HepG2 (cell line): ENCODE measurements around the gene ZNF500. TPM values are rescaled to one million over a fixed set of nuclear protein-coding genes. Genes with fewer than 3 reads are reported as not detected.
"Not testable (repeated sequence)": the region's sequence is repeated elsewhere in the genome, so short reads cannot be mapped to it uniquely, and the experiment has no call there.

Experiments
- ATAC-seq: fragments of 200-7000 bp; cut with Tn5 transposase; 3 replicates; pipeline ENCODE4 v1.9.1; 2020; ENCODE audit warnings: mild to moderate bottlenecking, moderate library complexity
- BruUV-seq: library from RNA; stranded (reverse); fragments of 400-500 nt; replicated peaks from 2 replicates; lab custom pipeline; 2021; lab: Mats Ljungman, UMichigan
- CTCF ChIA-PET: fragments of 300-600 bp; formaldehyde crosslinking; extraction: SDS; loops from one replicate; lab custom pipeline; 2021; ENCODE audit warnings: low total read pairs, inconsistent platforms, low intra/inter-chr PET ratio; lab: Yijun Ruan, JAX
- POLR2A ChIA-PET: fragments of 350-600 bp; sonication (Branson Sonifier 250); formaldehyde crosslinking; loops from one replicate; lab custom pipeline; 2020; ENCODE audit warnings: antibody characterized with exemption, inconsistent platforms; lab: Yijun Ruan, JAX
- DNase-seq: peaks from one replicate; pipeline ENCODE4 v3.0.0-alpha.2; 2015; ENCODE audit warnings: low spot score
- FAIRE-seq: peaks from 3 replicates; lab custom pipeline; 2011; peaks lifted over from hg19 to GRCh38; lab: Jason Lieb, UNC
- H2AFZ ChIP-seq: one replicate; pipeline ENCODE4 v1.6.1; 2011; ENCODE audit warnings: low read length, inconsistent platforms
- H3K27ac ChIP-seq: fragments of 300-600 bp; 3 replicates; pipeline ENCODE4 v1.8.0; 2011; ENCODE audit warnings: mixed run types, mild to moderate bottlenecking, mixed read lengths, low read length, inconsistent platforms; ENCODE audit not compliant: insufficient read depth; ENCODE audit errors: extremely low read length
- H3K27me3 ChIP-seq, 2 experiments: fragments of 200-600 bp in 1 of 2; 2 replicates in 1 of 2; 3 replicates in 1 of 2; pipeline versions ENCODE4 v1.6.0 to v1.8.0; 2011; ENCODE audit warnings: low read length in 2 of 2, mild to moderate bottlenecking in 2 of 2, moderate library complexity in 2 of 2, inconsistent platforms in 1 of 2; ENCODE audit not compliant: insufficient read depth in 2 of 2, control insufficient read depth in 1 of 2
- H3K36me3 ChIP-seq, 2 experiments: fragments of 200-600 bp in 1 of 2; replicated peaks in 1 of 2; 2 replicates in 1 of 2; 3 replicates in 1 of 2; pipeline versions ENCODE4 v1.5.1 to v1.8.0; 2011; ENCODE audit warnings: low read length in 2 of 2, inconsistent platforms in 1 of 2; ENCODE audit not compliant: insufficient read depth in 2 of 2, control insufficient read depth in 1 of 2
- H3K4me1 ChIP-seq: 2 replicates; pipeline ENCODE4 v1.5.1; 2012; ENCODE audit warnings: low read length, inconsistent platforms; ENCODE audit not compliant: insufficient read depth
- H3K4me2 ChIP-seq: 2 replicates; pipeline ENCODE4 v1.6.0; 2011; ENCODE audit warnings: low read depth, low read length, inconsistent platforms
- H3K4me3 ChIP-seq, 3 experiments: fragments of 200-600 bp in 1 of 3; sonication (generic), shearing (Covaris generic) in 1 of 3; replicated peaks in 1 of 3; 2 replicates each; pipeline ENCODE4 v1.5.1; 2011 to 2016; ENCODE audit warnings: low read length in 3 of 3, inconsistent platforms in 2 of 3, low read depth in 2 of 3, mild to moderate bottlenecking in 2 of 3, control low read depth in 1 of 3, mixed read lengths in 1 of 3; ENCODE audit not compliant: insufficient read depth in 1 of 3
- H3K79me2 ChIP-seq: one replicate; pipeline ENCODE4 v1.6.1; 2011; ENCODE audit warnings: low read length, inconsistent platforms; ENCODE audit not compliant: insufficient read depth
- H3K9ac ChIP-seq: 2 replicates; pipeline ENCODE4 v1.6.0; 2011; ENCODE audit warnings: mild to moderate bottlenecking, low read depth, low read length, inconsistent platforms; ENCODE audit not compliant: insufficient read depth
- H3K9me3 ChIP-seq: 2 replicates; pipeline ENCODE4 v1.5.1; 2012; ENCODE audit warnings: mild to moderate bottlenecking, low read length
- H4K20me1 ChIP-seq: 2 replicates; pipeline ENCODE4 v1.6.0; 2011; ENCODE audit warnings: inconsistent platforms, mild to moderate bottlenecking, low read length, moderate library complexity; ENCODE audit not compliant: insufficient read depth
- AGO2 ChIP-seq: fragments of 200-400 bp; formaldehyde crosslinking; optimal IDR thresholded peaks from 2 replicates; pipeline ENCODE3; 2017; ENCODE audit warnings: mild to moderate bottlenecking, low read depth, low read length, moderate library complexity
- POLR2G ChIP-seq: fragments of 200-400 bp; formaldehyde crosslinking; IDR thresholded peaks from 2 replicates; pipeline ENCODE4 v1.6.1; 2018; ENCODE audit warnings: mild to moderate bottlenecking, low read depth, low read length, moderate library complexity
- SMAD3 ChIP-seq: sonication (generic); formaldehyde crosslinking; IDR thresholded peaks from 2 replicates; pipeline ENCODE4 v1.4.0; 2020; ENCODE audit warnings: missing genetic modification reagents
- ZNF121 ChIP-seq: sonication (generic); formaldehyde crosslinking; IDR thresholded peaks from 2 replicates; pipeline ENCODE4 v1.5.0; 2020; ENCODE audit warnings: mild to moderate bottlenecking, missing genetic modification reagents
- WGBS: methylation state at CpG from one replicate; pipeline ENCODE4 v1.1.6; 2017; ENCODE audit warnings: low lambda C conversion rate; 5-methylcytosine and 5-hydroxymethylcytosine counted together
- in situ Hi-C: cut with HindIII; loops from 2 replicates; pipeline ENCODE4 v1.10.0; 2017; ENCODE audit warnings: low pct_unique_long_range_greater_than_20kb; ENCODE audit not compliant: extremely low pct_ligation_motif_present
- intact Hi-C: fragments of 100-400 bp; cut with micrococcal nuclease; formaldehyde crosslinking; loops from one replicate; pipeline ENCODE4 v1.10.0; 2022; ENCODE audit not compliant: unreplicated experiment
- polyA plus RNA-seq, 8 experiments: library from polyadenylated mRNA; depleted of rRNA in 3 of 8; stranded (reverse) in 7 of 8; unstranded in 1 of 8; fragments of >200 nt; fragmentation: Illumina TruSeq in 4 of 8; extraction: Trizol in 4 of 8; gene quantifications; 2 replicates each; pipeline versions ENCODE4 v1.2.1 to v1.2.3, GENCODE V29; 2011 to 2016; ENCODE audit warnings: low read depth in 4 of 8, missing spikeins in 1 of 8, mixed read lengths in 1 of 8; ENCODE audit not compliant: insufficient read depth in 1 of 8
- total RNA-seq, 5 experiments: library from RNA; depleted of rRNA; stranded (reverse); fragments of >200 nt; fragmentation: Illumina TruSeq; extraction: Trizol; gene quantifications; 2 replicates each; pipeline ENCODE4 v1.2.3, GENCODE V29; 2016; ENCODE audit warnings: low read depth in 1 of 5
- TF ChIP-seq, protein P1 (sequence below): sonication (generic); formaldehyde crosslinking; IDR thresholded peaks from 2 replicates; pipeline ENCODE4 v1.9.0; 2022; ENCODE audit warnings: missing genetic modification reagents, mild to moderate bottlenecking, borderline replicate concordance

ZNF500 gene
- total and polyA plus RNA-seq, 2 of the 13 experiments (the other 11 are each of a cell fraction or from before 2014, with no cell fraction given), result 6.1 to 12.2 TPM

DNA sequence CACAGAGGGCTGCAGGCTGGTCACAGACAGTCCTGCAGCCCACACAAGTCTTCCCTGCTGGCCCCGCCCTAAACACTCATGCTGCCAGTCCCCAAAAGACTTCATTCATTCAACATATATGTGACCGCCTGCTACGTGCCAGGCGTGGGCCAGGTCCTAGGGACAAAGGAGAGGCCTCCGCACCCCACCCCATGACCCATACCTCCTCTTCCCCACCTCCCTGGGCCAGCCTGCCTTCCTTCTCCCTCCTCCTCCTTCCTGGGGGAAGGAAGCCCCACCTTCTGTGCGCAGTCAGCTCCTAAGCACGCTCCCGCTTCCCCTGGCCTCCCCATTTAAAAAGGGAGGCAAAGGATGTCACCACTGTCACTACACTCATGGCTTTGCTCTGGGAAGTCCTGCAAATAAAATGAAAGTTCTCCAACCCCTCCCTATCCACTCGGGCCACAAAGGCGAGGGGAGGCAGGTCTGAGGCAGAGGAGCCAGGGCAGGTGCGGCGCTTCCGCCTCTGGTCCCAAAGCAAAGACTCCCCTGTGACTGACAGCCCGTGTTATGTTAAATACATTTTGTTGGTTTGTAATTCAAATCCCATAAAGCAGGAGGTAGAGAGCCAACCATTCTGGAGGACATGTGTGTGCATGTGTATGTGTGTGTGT, 23.6 kb downstream of the ZNF500 start:
- Histone ChIP-seq H2AFZ (no peak overlapping the region), H3K9ac (no peak overlapping the region), H3K79me2 (no peaks in the 10 kb centered on the region), H3K9me3 (no peaks in the 10 kb centered on the region), H4K20me1 (no peaks in the 10 kb centered on the region), H3K27ac (no peak overlapping the region), H3K27me3 (no peaks in the 10 kb centered on the region), H3K4me1 (peaks cover 14% of the 10 kb centered on the region), H3K36me3 (no peaks in the 10 kb centered on the region), H3K4me3 (no peak overlapping the region; a peak in 2 of 6 replicates), H3K4me2 (peak overlapping the region; percentile 45)
- ChIA-PET POLR2A (no interaction called here), CTCF (no interaction called here)
- FAIRE-seq (no peak), ATAC-seq (peak; percentile 20; the same call in 2 of the 3 replicates), DNase-seq (no peak)
- 31% methylated on average over 13 of the region's 14 CpGs for WGBS
- in situ Hi-C loops, result no loop called here
- TF ChIP-seq AGO2 (peak; percentile 39), POLR2G (0 out of 2 replicates have a peak, but pooled peaks have one; percentile 25), SMAD3 (CRISPR knock-in tag) (no peak)
- TF ChIP-seq, protein P1, sequence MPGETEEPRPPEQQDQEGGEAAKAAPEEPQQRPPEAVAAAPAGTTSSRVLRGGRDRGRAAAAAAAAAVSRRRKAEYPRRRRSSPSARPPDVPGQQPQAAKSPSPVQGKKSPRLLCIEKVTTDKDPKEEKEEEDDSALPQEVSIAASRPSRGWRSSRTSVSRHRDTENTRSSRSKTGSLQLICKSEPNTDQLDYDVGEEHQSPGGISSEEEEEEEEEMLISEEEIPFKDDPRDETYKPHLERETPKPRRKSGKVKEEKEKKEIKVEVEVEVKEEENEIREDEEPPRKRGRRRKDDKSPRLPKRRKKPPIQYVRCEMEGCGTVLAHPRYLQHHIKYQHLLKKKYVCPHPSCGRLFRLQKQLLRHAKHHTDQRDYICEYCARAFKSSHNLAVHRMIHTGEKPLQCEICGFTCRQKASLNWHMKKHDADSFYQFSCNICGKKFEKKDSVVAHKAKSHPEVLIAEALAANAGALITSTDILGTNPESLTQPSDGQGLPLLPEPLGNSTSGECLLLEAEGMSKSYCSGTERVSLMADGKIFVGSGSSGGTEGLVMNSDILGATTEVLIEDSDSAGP (CRISPR knock-in tag), result 0 out of 2 replicates have a peak, but pooled peaks have one; percentile 18
- no TSS peak for BruUV-seq
- intact Hi-C loops, result no loop called here

DNA sequence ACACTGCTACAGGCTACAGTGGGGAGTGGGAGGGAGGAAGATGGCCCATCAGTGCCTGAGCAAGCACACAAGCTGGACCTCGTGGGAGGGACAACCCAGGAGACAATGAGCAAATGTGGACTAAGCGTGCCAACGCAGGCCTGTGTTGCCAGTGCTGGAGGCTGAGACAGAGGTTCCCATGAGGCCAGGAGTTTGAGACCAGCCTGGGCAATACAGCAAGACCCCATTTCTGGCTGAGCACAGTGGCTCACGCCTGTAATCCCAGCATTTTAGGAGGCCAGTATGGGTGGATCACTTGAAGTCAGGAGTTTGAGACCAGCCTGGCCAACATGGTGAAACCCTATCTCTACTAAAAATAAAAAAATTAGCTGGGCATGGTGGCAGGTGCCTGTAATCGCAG, 28.6 kb downstream of the ZNF500 start:
- intact Hi-C loops, H3K4me2 ChIP-seq, CTCF ChIA-PET, FAIRE-seq, H3K27ac ChIP-seq, ATAC-seq, H3K36me3 ChIP-seq, H3K9ac ChIP-seq, DNase-seq, POLR2A ChIA-PET, H4K20me1 ChIP-seq, BruUV-seq, H2AFZ ChIP-seq: not testable (repeated sequence)
- peak; percentile 85 for TF ChIP-seq ZNF121 (CRISPR knock-in tag)
- TF ChIP-seq, all 625 proteins: peak for 1; not testable (repeated sequence) for 624
- H3K79me2 ChIP-seq, in situ Hi-C loops, H3K4me3 ChIP-seq, H3K9me3 ChIP-seq, H3K27me3 ChIP-seq: not testable (repeated sequence)
- peaks cover 16% of the 10 kb centered on the region for H3K4me1 ChIP-seq
- WGBS, result 32% methylated on average over 5 of the region's 5 CpGs
